Mesothelial cell of epicardium (in vitro differentiated cells): Measurements from ENCODE around the gene CPT1A. TPM values are rescaled to one million over a fixed set of nuclear protein-coding genes. Genes with fewer than 3 reads are reported as not detected.

Experiments
- DNase-seq, 2 experiments: peaks; one replicate each; pipeline ENCODE4 v3.0.0; 2021; ENCODE audit warnings: low spot score in 2 of 2; ENCODE audit not compliant: unreplicated experiment in 2 of 2
- H3K27ac Mint-ChIP-seq: 2 replicates; pipeline ENCODE4 v1.8.0; 2021; ENCODE audit warnings: mixed read lengths
- H3K27me3 Mint-ChIP-seq: 2 replicates; pipeline ENCODE4 v1.8.0; 2021; ENCODE audit warnings: low read depth, mixed read lengths
- H3K36me3 Mint-ChIP-seq: 2 replicates; pipeline ENCODE4 v1.8.0; 2021; ENCODE audit warnings: mixed read lengths
- H3K4me1 Mint-ChIP-seq: 2 replicates; pipeline ENCODE4 v1.8.0; 2021; ENCODE audit warnings: mixed read lengths
- H3K4me3 Mint-ChIP-seq: 2 replicates; pipeline ENCODE4 v1.8.0; 2021; ENCODE audit warnings: mild to moderate bottlenecking, moderate library complexity, mixed read lengths
- H3K9me3 Mint-ChIP-seq: 2 replicates; pipeline ENCODE4 v1.8.0; 2021; ENCODE audit warnings: mixed read lengths
- CTCF ChIP-seq: fragments of 200-600 bp; sonication (generic); IDR thresholded peaks from one replicate; pipeline ENCODE4 v1.5.0; 2021; ENCODE audit warnings: antibody characterized with exemption; ENCODE audit not compliant: unreplicated experiment
- total RNA-seq: library from RNA; stranded (reverse); gene quantifications from 3 replicates; pipeline ENCODE4 v1.2.1, GENCODE V29; 2021

Gene CPT1A
- total RNA-seq, 1 donor from 2014 or later: 2.6 TPM

DNA sequence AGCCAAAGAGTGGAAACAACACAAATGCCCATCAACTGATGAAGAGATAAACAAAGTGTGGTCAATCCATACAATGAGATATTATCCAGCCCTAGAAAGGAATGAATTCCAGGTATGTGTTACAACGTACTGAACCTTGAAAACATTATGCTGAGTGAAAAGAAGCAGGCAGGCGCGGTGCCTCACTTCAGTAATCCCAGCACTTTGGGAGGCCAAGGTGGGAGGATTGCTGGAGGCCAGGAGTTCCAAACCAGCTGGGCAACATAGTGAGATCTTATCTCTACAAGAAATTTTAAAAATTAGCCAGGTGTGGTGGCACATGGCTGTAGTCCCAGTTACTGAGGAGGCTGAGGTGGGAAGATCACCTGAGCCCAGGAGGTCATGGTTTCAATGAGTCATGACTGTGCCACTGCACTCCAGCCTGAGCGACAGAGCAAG lies 65.7 kb downstream of the CPT1A start:
- H3K27ac Mint-ChIP-seq: no peak overlapping the region
- DNase-seq: no peak
- peaks cover 6% of the 10 kb centered on the region for H3K27me3 Mint-ChIP-seq
- H3K4me1 Mint-ChIP-seq: peaks cover 3% of the 10 kb centered on the region
- H3K9me3 Mint-ChIP-seq: no peaks in the 10 kb centered on the region
- H3K36me3 Mint-ChIP-seq: no peaks in the 10 kb centered on the region
- no peak for TF ChIP-seq CTCF
- no peak overlapping the region for H3K4me3 Mint-ChIP-seq

DNA sequence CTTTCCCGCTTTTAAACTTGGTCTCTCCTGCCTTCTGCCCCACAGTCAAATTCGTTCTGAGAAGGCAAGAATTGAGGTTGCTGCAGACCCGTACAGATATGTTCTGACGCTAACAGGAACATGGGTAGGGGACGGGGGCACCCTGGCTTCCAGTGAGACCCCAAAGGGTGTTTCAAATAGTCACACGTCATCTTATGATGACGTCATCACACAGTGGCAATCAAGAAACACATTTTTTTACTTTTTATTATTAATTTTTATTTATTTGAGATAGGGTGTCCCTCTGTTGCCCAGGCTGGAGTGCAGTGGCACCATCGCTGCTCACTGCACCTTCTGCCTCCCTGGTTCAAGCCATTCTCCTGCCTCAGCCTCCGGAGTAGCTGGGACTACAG lies 67.5 kb downstream of the CPT1A start:
- DNase-seq: no peak
- H3K27ac Mint-ChIP-seq: no peak overlapping the region
- no peaks in the 10 kb centered on the region for H3K9me3 Mint-ChIP-seq
- no peak overlapping the region for H3K4me3 Mint-ChIP-seq
- TF ChIP-seq CTCF: no peak
- H3K36me3 Mint-ChIP-seq: no peaks in the 10 kb centered on the region
- peaks cover 14% of the 10 kb centered on the region for H3K4me1 Mint-ChIP-seq
- peaks cover 6% of the 10 kb centered on the region for H3K27me3 Mint-ChIP-seq

GRCh38 chr11:68773521-68774193 lies 68.1 kb downstream of the CPT1A start:
- no peak for DNase-seq
- Mint-ChIP-seq H3K27ac (no peak overlapping the region), H3K4me3 (no peak overlapping the region), H3K36me3 (no peaks in the 10 kb centered on the region), H3K9me3 (no peaks in the 10 kb centered on the region), H3K4me1 (peaks cover 14% of the 10 kb centered on the region), H3K27me3 (peaks cover 6% of the 10 kb centered on the region)
- TF ChIP-seq CTCF: no peak

DNA sequence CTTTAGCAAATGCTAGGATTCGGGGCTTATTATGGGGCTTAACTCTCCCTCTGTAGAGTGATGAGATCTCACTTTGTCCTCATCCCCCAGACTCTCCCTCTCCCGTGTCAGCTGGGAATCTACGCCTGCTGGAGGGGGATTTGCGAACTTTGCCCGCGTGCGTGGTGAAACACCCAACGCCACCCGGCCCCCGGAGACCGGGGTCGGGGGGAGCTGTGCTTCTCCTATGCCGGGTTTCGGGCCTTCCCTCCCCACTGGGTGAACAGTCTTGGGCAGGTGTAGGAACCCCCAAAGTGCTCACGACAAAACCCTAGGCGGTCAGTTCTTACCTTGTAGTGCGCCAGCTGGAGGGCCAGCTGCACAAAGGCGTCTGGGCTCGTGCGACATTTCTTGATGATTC lies 68.8 kb downstream of the CPT1A start:
- H3K27ac Mint-ChIP-seq: no peak overlapping the region
- peaks cover 14% of the 10 kb centered on the region for H3K4me1 Mint-ChIP-seq
- H3K36me3 Mint-ChIP-seq: no peaks in the 10 kb centered on the region
- TF ChIP-seq CTCF: no peak
- no peak for DNase-seq
- no peak overlapping the region for H3K4me3 Mint-ChIP-seq
- no peaks in the 10 kb centered on the region for H3K9me3 Mint-ChIP-seq
- H3K27me3 Mint-ChIP-seq: peaks cover 6% of the 10 kb centered on the region

DNA sequence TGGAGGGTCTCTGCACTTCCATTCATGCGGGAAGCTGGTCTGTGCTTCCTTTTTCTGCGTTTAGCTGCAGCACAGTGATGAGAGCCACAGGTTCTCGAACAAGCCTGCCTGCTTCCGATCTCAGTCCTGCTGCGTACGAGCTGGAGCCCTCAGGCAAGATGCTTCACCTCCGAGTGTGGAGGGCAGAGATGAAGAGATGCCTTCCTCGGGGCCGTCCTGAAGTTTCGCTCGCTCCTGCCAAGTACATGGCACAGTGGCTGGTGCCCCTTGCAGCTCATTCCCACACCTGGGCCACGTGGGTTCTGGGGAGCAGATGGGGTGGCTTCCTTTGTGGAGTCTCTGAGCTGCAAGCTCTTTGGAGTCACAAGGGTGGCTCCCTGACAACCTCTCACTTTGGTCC lies 70.9 kb downstream of the CPT1A start:
- Mint-ChIP-seq H3K27ac (no peak overlapping the region), H3K4me3 (no peak overlapping the region), H3K36me3 (no peaks in the 10 kb centered on the region), H3K27me3 (peaks cover 6% of the 10 kb centered on the region), H3K4me1 (peaks cover 14% of the 10 kb centered on the region), H3K9me3 (no peaks in the 10 kb centered on the region)
- DNase-seq: no peak
- no peak for TF ChIP-seq CTCF
